ENCODE results near the gene PRSS2.
"Not testable (repeated sequence)": the region's sequence is repeated elsewhere in the genome, so short reads cannot be mapped to it uniquely, and the experiment has no call there.

PRSS2 gene

DNA sequence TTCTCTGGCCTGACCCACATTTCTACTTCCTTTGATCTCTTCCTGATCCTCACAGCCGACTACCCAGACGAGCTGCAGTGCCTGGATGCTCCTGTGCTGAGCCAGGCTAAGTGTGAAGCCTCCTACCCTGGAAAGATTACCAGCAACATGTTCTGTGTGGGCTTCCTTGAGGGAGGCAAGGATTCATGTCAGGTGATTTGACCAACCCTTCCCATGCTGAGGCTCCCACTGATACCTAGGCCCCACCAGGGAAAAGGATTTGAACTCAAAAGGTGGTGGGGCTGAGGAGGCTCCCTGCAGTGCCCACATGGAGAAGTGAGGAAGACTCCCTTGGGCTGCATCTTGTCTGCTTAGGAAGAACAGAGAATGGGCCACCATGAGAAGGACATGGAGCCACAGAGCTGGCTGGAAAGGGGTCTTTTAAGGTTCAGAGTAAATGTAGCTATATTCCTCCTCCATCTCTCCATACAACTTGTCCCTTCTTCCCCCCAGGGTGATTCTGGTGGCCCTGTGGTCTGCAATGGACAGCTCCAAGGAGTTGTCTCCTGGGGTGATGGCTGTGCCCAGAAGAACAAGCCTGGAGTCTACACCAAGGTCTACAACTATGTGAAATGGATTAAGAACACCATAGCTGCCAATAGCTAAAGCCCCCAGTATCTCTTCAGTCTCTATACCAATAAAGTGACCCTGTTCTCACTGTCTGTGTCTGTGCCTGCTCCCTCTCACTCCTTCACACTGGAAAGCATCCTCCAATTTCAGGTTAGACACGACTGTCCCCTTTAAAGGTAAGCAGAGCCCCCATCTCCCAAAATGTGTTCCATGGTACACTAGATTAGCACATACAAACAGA lies 18.2 kb upstream of the PRSS2 start:
- H3K4me2 ChIP-seq (ENCODE audit: low read length) = no peak overlapping the region
- no peaks in the 10 kb centered on the region for H3K79me2 ChIP-seq
- H3K9me3 ChIP-seq (ENCODE audit: control insufficient read depth, low read length) = no peaks in the 10 kb centered on the region
- H3K9ac ChIP-seq = no peak overlapping the region
- no peaks in the 10 kb centered on the region for H3K27me3 ChIP-seq (ENCODE audit: control insufficient read depth, insufficient read depth, low read length)
- H3K4me3 ChIP-seq (ENCODE audit: low read depth, low read length) = no peak overlapping the region
- no peaks in the 10 kb centered on the region for H3K4me1 ChIP-seq
- no peak overlapping the region for H2AFZ ChIP-seq
- H3K27ac ChIP-seq = no peak overlapping the region
- TF ChIP-seq CTCF (IDR thresholded peaks at IDR 0.05) = no peak
- H3K36me3 ChIP-seq (ENCODE audit: control insufficient read depth, insufficient read depth, low read length) = no peaks in the 10 kb centered on the region

DNA sequence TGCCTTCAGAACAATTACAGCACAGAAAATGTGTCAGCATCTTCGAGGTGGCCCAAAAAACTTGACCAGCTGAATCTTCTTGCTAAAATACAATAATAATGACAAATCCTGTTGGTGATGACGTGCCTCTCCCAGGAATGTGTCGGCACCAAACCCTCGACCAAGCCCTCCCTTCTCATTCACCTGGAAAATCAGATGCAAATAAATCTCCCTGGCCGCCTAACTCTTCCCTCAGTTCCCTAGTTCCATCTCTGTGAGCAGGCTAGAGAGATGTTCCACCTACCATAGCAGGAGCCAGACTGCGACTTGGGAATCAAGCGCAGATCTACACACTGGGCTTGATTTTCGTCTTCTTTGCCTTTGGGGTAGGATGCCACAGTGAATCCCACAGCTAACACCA lies 17.4 kb upstream of the PRSS2 start:
- no peak overlapping the region for H3K9ac ChIP-seq
- no peak overlapping the region for H2AFZ ChIP-seq
- H3K4me1 ChIP-seq = no peaks in the 10 kb centered on the region
- H3K79me2 ChIP-seq = no peaks in the 10 kb centered on the region
- no peaks in the 10 kb centered on the region for H3K27me3 ChIP-seq (ENCODE audit: control insufficient read depth, insufficient read depth, low read length)
- H3K27ac ChIP-seq = no peak overlapping the region
- H3K9me3 ChIP-seq (ENCODE audit: control insufficient read depth, low read length) = no peaks in the 10 kb centered on the region
- TF ChIP-seq CTCF (IDR thresholded peaks at IDR 0.05) = no peak
- no peaks in the 10 kb centered on the region for H3K36me3 ChIP-seq (ENCODE audit: control insufficient read depth, insufficient read depth, low read length)
- no peak overlapping the region for H3K4me3 ChIP-seq (ENCODE audit: low read depth, low read length)
- no peak overlapping the region for H3K4me2 ChIP-seq (ENCODE audit: low read length)

DNA sequence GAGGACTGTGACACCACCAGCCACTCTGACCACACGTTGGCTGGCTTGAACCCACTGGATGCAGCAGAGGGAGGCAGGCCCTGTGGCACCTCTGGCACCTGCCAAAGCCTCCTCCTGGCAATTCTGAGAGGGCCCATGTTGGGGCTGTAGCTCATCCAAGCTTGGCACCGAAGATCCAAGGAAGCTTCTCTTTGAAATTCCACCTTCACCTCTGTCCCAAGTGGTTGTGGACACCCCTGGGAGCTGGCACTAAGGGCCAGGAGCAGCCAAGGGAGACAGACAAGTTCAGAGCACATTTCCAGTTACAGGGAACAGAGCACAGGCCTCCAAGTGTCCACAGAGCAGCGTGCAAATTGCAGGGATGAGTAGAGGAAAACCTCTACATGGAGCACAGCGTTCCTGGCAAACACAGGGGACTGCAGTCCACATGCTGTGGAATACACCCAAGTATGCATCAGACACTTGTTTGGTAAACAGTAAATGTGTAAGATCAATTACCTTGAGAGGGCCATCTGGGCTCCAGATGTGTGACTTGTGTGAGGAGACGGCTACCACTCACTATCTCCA lies 16.8 kb upstream of the PRSS2 start:
- H3K36me3 ChIP-seq (ENCODE audit: control insufficient read depth, insufficient read depth, low read length); H3K27me3 ChIP-seq (ENCODE audit: control insufficient read depth, insufficient read depth, low read length); H3K4me1 ChIP-seq; H3K4me2 ChIP-seq (ENCODE audit: low read length); H3K79me2 ChIP-seq; H3K4me3 ChIP-seq (ENCODE audit: low read depth, low read length); H2AFZ ChIP-seq; H3K27ac ChIP-seq; H3K9ac ChIP-seq; H3K9me3 ChIP-seq (ENCODE audit: control insufficient read depth, low read length): not testable (repeated sequence)

GRCh38 chr7:142754681-142755575 lies 15.8 kb upstream of the PRSS2 start:
- Histone ChIP-seq H3K27ac (no peak overlapping the region), H3K9ac (no peak overlapping the region), H3K4me2 (ENCODE audit: low read length) (no peak overlapping the region), H3K4me3 (ENCODE audit: low read depth, low read length) (no peak overlapping the region), H2AFZ (no peak overlapping the region), H3K9me3 (ENCODE audit: control insufficient read depth, low read length) (no peaks in the 10 kb centered on the region), H3K4me1 (no peaks in the 10 kb centered on the region), H3K27me3 (ENCODE audit: control insufficient read depth, insufficient read depth, low read length) (no peaks in the 10 kb centered on the region), H3K79me2 (no peaks in the 10 kb centered on the region), H3K36me3 (ENCODE audit: control insufficient read depth, insufficient read depth, low read length) (no peaks in the 10 kb centered on the region)
- TF ChIP-seq CTCF (IDR thresholded peaks at IDR 0.05) = no peak

GRCh38 chr7:142758312-142758711 lies 12.5 kb upstream of the PRSS2 start:
- H3K4me1 ChIP-seq, H3K27ac ChIP-seq, H3K79me2 ChIP-seq: not testable (repeated sequence)

More at GRCh38 chr7:142758312-142758711, 12.5 kb upstream of the PRSS2 start:
- not testable (repeated sequence) for H2AFZ ChIP-seq; H3K4me3 ChIP-seq (ENCODE audit: low read depth, low read length); H3K9me3 ChIP-seq (ENCODE audit: control insufficient read depth, low read length); H3K27me3 ChIP-seq (ENCODE audit: control insufficient read depth, insufficient read depth, low read length); H3K9ac ChIP-seq; H3K4me2 ChIP-seq (ENCODE audit: low read length); H3K36me3 ChIP-seq (ENCODE audit: control insufficient read depth, insufficient read depth, low read length)

All from parathyroid adenoma (tissue), 2 donors.